ENCODE measurements around the gene OASL. TPM values are rescaled to one million over a fixed set of nuclear protein-coding genes. Genes with fewer than 3 reads are reported as not detected.

The OASL gene
- total RNA-seq, 1 donor from 2014 or later: 0.79 TPM

DNA sequence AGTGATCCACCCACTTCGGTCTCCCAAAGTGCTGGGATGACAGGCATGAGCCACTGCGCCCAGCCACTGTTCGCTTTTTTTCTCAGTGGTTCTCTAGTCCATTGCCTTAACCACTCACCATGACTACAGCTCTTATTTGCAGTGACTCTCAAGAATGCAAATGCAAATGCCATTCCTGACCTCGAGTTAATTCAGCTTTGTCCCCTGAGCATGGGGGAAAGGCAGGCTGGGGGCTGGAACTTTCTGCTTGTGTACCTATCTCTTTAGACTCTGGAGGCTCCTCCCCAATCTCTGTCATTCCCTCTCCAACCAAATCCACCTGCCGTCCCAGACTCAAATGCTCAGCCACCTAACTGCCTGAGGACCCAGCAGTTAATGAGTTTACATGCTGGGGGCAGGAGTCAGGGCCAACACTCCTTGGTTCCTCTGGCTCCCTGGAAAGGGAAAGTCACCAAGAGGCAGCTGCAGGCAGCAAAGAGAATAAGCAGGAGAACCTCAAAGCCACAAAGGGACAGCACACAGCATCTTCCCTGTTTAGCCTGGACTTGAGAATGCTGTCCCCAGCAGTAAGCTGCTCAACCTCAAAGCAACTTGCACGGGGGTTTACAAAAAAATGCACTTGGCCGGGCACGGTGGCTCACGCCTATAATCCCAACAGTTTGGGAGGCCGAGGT lies 66.0 kb downstream of the OASL start:
- Histone ChIP-seq H3K4me3 (ENCODE audit: low read depth, low read length) (no peak overlapping the region), H3K36me3 (ENCODE audit: control insufficient read depth, insufficient read depth, low read length) (no peaks in the 10 kb centered on the region), H3K27me3 (ENCODE audit: control insufficient read depth, insufficient read depth, low read length) (no peaks in the 10 kb centered on the region)
- TF ChIP-seq, protein P1, sequence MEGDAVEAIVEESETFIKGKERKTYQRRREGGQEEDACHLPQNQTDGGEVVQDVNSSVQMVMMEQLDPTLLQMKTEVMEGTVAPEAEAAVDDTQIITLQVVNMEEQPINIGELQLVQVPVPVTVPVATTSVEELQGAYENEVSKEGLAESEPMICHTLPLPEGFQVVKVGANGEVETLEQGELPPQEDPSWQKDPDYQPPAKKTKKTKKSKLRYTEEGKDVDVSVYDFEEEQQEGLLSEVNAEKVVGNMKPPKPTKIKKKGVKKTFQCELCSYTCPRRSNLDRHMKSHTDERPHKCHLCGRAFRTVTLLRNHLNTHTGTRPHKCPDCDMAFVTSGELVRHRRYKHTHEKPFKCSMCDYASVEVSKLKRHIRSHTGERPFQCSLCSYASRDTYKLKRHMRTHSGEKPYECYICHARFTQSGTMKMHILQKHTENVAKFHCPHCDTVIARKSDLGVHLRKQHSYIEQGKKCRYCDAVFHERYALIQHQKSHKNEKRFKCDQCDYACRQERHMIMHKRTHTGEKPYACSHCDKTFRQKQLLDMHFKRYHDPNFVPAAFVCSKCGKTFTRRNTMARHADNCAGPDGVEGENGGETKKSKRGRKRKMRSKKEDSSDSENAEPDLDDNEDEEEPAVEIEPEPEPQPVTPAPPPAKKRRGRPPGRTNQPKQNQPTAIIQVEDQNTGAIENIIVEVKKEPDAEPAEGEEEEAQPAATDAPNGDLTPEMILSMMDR (IDR thresholded peaks at IDR 0.05; ENCODE audit: insufficient read depth, low read length, severe bottlenecking): no peak
- FAIRE-seq: no peak
- no peak for DNase-seq (ENCODE audit: low read depth)

- TF ChIP-seq, protein P1 (IDR thresholded peaks at IDR 0.05; ENCODE audit: insufficient read depth, low read length, severe bottlenecking): peak; percentile 66
- Histone ChIP-seq H3K4me3 (ENCODE audit: low read depth, low read length) (no peak overlapping the region), H3K36me3 (ENCODE audit: control insufficient read depth, insufficient read depth, low read length) (no peaks in the 10 kb centered on the region), H3K27me3 (ENCODE audit: control insufficient read depth, insufficient read depth, low read length) (no peaks in the 10 kb centered on the region)
- DNase-seq (ENCODE audit: low read depth) (peak; percentile 61), FAIRE-seq (no peak)
These were observed 67.5 kb downstream of the OASL start for GRCh38 chr12:120971299-120972180.

DNA sequence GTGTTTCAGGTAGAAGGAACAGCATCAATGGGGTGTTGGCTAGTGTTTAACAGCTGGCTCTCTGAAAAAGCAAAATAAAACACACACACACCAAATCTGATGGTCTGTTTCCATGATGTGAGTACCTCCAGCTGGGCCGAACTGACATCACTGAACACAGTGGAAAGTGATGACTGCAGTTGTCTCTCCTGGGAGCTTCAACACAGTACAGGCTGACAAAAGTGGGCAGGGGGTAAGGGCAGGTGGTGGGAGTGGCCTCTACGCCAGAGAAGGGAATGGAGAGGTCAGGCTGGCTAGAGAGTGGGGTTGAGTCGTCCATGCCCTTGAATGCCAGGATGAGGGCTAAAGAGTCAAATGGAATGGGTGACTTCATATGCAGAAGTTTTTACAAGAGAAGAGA lies 68.7 kb downstream of the OASL start:
- FAIRE-seq: peak; percentile 55
- no peak for DNase-seq (ENCODE audit: low read depth)
- Histone ChIP-seq H3K4me3 (ENCODE audit: low read depth, low read length) (no peak overlapping the region), H3K27me3 (ENCODE audit: control insufficient read depth, insufficient read depth, low read length) (no peaks in the 10 kb centered on the region), H3K36me3 (ENCODE audit: control insufficient read depth, insufficient read depth, low read length) (no peaks in the 10 kb centered on the region)
- TF ChIP-seq, protein P1 (IDR thresholded peaks at IDR 0.05; ENCODE audit: insufficient read depth, low read length, severe bottlenecking): no peak

Other genes starting within 250 kb of the OASL start
- 4.2 and 8.7 TPM in 2 replicates for gene SPPL3, start 134.9 kb downstream of the OASL start, total RNA-seq
- not detected in 2 replicates for gene HNF1A, start 60.7 kb downstream of the OASL start, total RNA-seq
- 6.3 and 15.1 TPM in 2 replicates for gene C12orf43, start 22.8 kb downstream of the OASL start, total RNA-seq
- gene P2RX7, start 93.6 kb upstream of the OASL start, total RNA-seq: under 0.01 and 0.77 TPM in 2 replicates
- gene P2RX4, start 170.9 kb upstream of the OASL start, total RNA-seq: 13.4 and 16.4 TPM in 2 replicates